22Rv1 (cell line): Measurements from ENCODE around the gene RBM19.

ENCODE experiments used
- H3K27ac ChIP-seq: fragments of 450-650 bp; 2 replicates; pipeline ENCODE4 v1.5.1; 2017
- CTCF ChIP-seq: fragments of 450-650 bp; IDR thresholded peaks from 2 replicates; pipeline ENCODE4 v1.5.1; 2017; ENCODE audit warnings: mild to moderate bottlenecking
- ZFX ChIP-seq: fragments of 450-650 bp; IDR thresholded peaks from 2 replicates; pipeline ENCODE4 v1.6.1; 2017; ENCODE audit warnings: antibody characterized with exemption, borderline replicate concordance

RBM19 gene

GRCh38 chr12:113899561-113900471 lies 66.3 kb downstream of the RBM19 start:
- TF ChIP-seq ZFX (no peak), CTCF (no peak)
- H3K27ac ChIP-seq: no peak overlapping the region

DNA sequence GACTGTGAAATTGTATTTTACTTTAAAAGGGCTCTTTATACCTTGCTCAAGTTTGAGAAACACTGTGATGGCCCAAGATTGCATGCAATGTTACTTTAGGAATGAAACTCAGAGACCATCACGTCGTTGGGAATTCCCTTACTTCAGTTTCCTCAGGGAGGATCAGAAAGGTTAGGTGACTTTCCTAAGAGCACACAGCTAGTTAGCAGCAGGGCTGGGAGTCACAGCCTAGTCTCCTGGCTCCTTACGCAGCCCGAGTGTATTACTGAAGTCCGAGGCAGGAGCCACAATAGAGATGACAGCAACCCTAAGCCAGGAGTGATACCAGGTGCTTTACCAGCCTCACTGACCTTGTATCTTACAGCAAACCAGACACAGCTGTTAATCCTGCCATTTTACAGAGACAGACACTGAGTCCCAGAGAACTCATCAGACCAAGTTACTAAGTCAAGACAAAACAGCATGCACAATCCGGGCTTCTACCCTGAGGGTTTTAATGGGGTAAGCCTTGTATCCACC lies 67.0 kb downstream of the RBM19 start:
- H3K27ac ChIP-seq: no peak overlapping the region
- TF ChIP-seq CTCF: no peak
- no peak for TF ChIP-seq ZFX

GRCh38 chr12:113898466-113898865 lies 67.7 kb downstream of the RBM19 start:
- no peak overlapping the region for H3K27ac ChIP-seq
- no peak for TF ChIP-seq ZFX
- TF ChIP-seq CTCF: no peak

DNA sequence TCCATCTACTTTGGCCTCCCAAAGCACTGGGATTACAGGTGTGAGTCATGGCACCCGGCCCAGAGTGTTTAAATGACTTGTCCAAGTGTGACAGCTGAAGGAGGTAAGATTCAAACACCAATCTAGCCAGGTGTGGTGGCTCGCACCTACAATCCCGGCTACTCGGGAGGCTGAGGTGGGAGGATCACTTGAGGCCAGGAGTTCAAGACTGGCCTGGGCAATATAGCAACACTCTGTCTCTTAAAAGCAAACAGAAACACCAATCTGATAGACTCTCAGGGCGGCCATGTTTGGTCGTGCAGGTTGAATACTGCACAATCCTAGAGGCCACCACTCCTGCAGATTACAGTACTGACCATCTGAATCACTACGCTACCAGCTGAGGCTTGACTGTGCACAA lies 68.7 kb downstream of the RBM19 start:
- no peak overlapping the region for H3K27ac ChIP-seq
- TF ChIP-seq ZFX: no peak

DNA sequence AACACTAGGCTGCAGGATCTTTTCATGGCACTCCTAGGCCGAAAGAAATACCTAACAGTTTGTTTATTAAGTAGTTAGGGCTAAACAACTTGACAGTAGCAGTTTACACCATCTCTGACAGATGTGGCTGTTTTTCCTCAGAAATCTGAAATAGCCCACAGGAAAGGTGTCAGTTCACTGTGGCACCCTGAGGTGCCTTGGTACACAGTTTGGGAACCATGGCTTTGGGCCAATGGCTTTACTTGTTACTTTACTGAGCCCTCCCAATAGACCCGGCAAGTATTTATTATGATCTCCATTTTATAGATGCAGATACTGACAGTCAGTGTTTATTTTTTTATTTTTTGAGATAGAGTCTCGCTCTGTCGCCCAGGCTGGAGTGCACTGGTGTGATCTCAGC lies 69.3 kb downstream of the RBM19 start:
- H3K27ac ChIP-seq: no peak overlapping the region

DNA sequence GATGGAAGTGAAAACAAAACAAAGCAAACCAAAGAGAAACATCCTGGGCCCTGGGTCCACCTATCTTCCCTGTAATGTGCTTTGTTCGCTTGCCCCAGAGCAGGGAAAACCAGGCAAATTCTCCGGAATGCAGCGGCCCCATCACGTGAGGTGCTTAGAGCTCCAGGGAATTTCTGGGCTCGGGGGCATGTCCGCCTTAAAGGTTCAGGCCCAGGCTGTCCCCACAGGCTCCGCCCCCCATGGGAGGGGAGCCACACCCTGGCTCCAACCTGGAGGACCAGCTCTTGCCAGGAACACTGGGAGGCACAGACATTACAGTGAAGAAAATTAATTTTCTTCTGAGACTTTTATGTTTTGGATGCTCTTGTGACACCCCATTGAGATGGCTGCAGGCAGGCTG lies 69.9 kb downstream of the RBM19 start:
- TF ChIP-seq ZFX (no peak), CTCF (no peak)
- H3K27ac ChIP-seq: no peak overlapping the region

More for the DNA sequence above, 69.3 kb downstream of the RBM19 start:
- TF ChIP-seq CTCF: no peak
- TF ChIP-seq ZFX: no peak

GRCh38 chr12:113895176-113895575 lies 70.9 kb downstream of the RBM19 start:
- H3K27ac ChIP-seq: no peak overlapping the region
- TF ChIP-seq ZFX: no peak
- TF ChIP-seq CTCF: no peak
